Neuronal stem cell (in vitro differentiated cells): ENCODE measurements around the gene SLC25A48.

Experiments
- DNase-seq: peaks from one replicate; pipeline ENCODE4 v3.0.0-alpha.2; 2013; ENCODE audit warnings: low spot score
- H2AFZ ChIP-seq: one replicate; pipeline ENCODE4 v1.6.1; 2013; ENCODE audit warnings: mild to moderate bottlenecking, low read length, inconsistent platforms
- H2AK5ac ChIP-seq: 2 replicates; pipeline ENCODE4 v1.6.1; 2013; ENCODE audit warnings: low read depth, mild to moderate bottlenecking, inconsistent platforms, low read length, moderate library complexity, mixed read lengths
- H2BK120ac ChIP-seq: 2 replicates; pipeline ENCODE4 v1.6.1; 2013; ENCODE audit warnings: low read depth, mild to moderate bottlenecking, inconsistent platforms, low read length, moderate library complexity, mixed read lengths
- H2BK12ac ChIP-seq: one replicate; pipeline ENCODE4 v1.6.1; 2013; ENCODE audit warnings: low read length, inconsistent platforms
- H2BK15ac ChIP-seq: 2 replicates; pipeline ENCODE4 v1.6.1; 2013; ENCODE audit warnings: mild to moderate bottlenecking, low read length, inconsistent platforms, mixed read lengths
- H2BK5ac ChIP-seq: one replicate; pipeline ENCODE4 v1.6.1; 2013; ENCODE audit warnings: inconsistent platforms, mild to moderate bottlenecking, low read length, moderate library complexity
- H3K14ac ChIP-seq: one replicate; pipeline ENCODE4 v1.6.1; 2013; ENCODE audit warnings: low read length, inconsistent platforms
- H3K18ac ChIP-seq: 2 replicates; pipeline ENCODE4 v1.6.1; 2013; ENCODE audit warnings: low read length, inconsistent platforms
- H3K23ac ChIP-seq: 2 replicates; pipeline ENCODE4 v1.6.1; 2013; ENCODE audit warnings: low read depth, mild to moderate bottlenecking, mixed read lengths, low read length, inconsistent platforms; ENCODE audit not compliant: poor library complexity
- H3K27ac ChIP-seq: replicated peaks from 3 replicates; pipeline ENCODE4 v1.5.1; 2013; ENCODE audit warnings: low read length, inconsistent platforms
- H3K27me3 ChIP-seq, 3 experiments: 2 replicates each; pipeline ENCODE4 v1.6.1; 2013; ENCODE audit warnings: low read length in 3 of 3, mild to moderate bottlenecking in 2 of 3, inconsistent platforms in 1 of 3, low read depth in 1 of 3, mixed read lengths in 1 of 3, moderate library complexity in 1 of 3; ENCODE audit not compliant: control insufficient read depth in 3 of 3, insufficient read depth in 3 of 3
- H3K36me3 ChIP-seq, 2 donors: replicated peaks in 1 of 2; 2 replicates each; pipeline ENCODE4 v1.6.1; 2013; ENCODE audit warnings: low read length in 2 of 2; ENCODE audit not compliant: control insufficient read depth in 2 of 2, insufficient read depth in 2 of 2
- H3K4ac ChIP-seq: 2 replicates; pipeline ENCODE4 v1.6.1; 2013; ENCODE audit warnings: inconsistent platforms, mild to moderate bottlenecking, low read length, moderate library complexity
- H3K4me1 ChIP-seq, 2 donors: 1 replicate in 1 of 2; 2 replicates in 1 of 2; pipeline ENCODE4 v1.6.1; 2013; ENCODE audit warnings: low read length in 2 of 2, low read depth in 1 of 2; ENCODE audit not compliant: control insufficient read depth in 2 of 2, insufficient read depth in 1 of 2
- H3K4me2 ChIP-seq: one replicate; pipeline ENCODE4 v1.6.1; 2013; ENCODE audit warnings: mild to moderate bottlenecking, low read length, inconsistent platforms; ENCODE audit not compliant: insufficient read depth, poor library complexity, severe bottlenecking
- H3K4me3 ChIP-seq, 2 donors: 2 replicates each; pipeline ENCODE4 v1.5.1; 2013; ENCODE audit warnings: low read length in 2 of 2, mild to moderate bottlenecking in 2 of 2, inconsistent platforms in 1 of 2, moderate library complexity in 1 of 2
- H3K79me1 ChIP-seq: one replicate; pipeline ENCODE4 v1.6.1; 2013; ENCODE audit warnings: low read depth, mild to moderate bottlenecking, inconsistent platforms, low read length, moderate library complexity
- H3K9ac ChIP-seq: one replicate; pipeline ENCODE4 v1.6.1; 2013; ENCODE audit warnings: mild to moderate bottlenecking, low read depth, low read length, inconsistent platforms; ENCODE audit not compliant: poor library complexity
- H3K9me3 ChIP-seq, 2 donors: replicated peaks in 1 of 2; 2 replicates each; pipeline versions ENCODE3 to v1.6.1; 2013; ENCODE audit warnings: low read length in 2 of 2, mild to moderate bottlenecking in 2 of 2, inconsistent platforms in 1 of 2, low read depth in 1 of 2, mixed read lengths in 1 of 2, moderate library complexity in 1 of 2; ENCODE audit not compliant: control insufficient read depth in 2 of 2, insufficient read depth in 1 of 2
- H4K8ac ChIP-seq: one replicate; pipeline ENCODE4 v1.6.1; 2013; ENCODE audit warnings: low read depth, mild to moderate bottlenecking, inconsistent platforms, low read length, moderate library complexity
- H4K91ac ChIP-seq: one replicate; pipeline ENCODE4 v1.6.1; 2013; ENCODE audit warnings: low read length, low read depth, mild to moderate bottlenecking, inconsistent platforms; ENCODE audit not compliant: poor library complexity
- WGBS, 2 donors: extraction: QIAGEN DNeasy Blood & Tissue Kit; methylation state at CpG; one replicate each; pipeline ENCODE4 v1.1.7; 2013; ENCODE audit warnings: missing lambda C conversion rate in 2 of 2, mixed read lengths in 1 of 2; ENCODE audit not compliant: insufficient read length in 2 of 2, insufficient replicate concordance in 1 of 2; ENCODE audit errors: extremely low coverage in 2 of 2; 5-methylcytosine and 5-hydroxymethylcytosine counted together

Gene SLC25A48

DNA sequence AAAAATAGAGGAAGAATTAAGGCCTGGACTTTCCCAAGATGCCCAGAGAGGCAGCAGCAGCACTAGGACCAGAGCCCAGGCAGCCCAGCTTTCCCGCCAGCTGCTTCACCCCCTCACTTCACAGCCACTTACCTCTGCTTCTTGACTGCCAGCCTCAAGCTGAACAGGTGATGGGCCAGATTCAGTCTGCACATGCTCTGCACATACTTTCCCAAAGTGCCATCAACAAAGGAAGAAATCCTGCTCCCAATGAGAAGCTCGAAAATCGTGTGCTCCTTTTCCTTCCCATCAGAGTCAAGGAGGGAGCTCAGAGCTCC lies 4.1 kb upstream of the SLC25A48 start:
- Histone ChIP-seq H2BK5ac (no peak overlapping the region), H4K8ac (no peak overlapping the region), H3K27me3 (peaks cover 0 to 56% (median 19%) of the 10 kb centered on the region in 3 experiments), H3K4me2 (no peak overlapping the region), H2AK5ac (no peak overlapping the region), H3K79me1 (no peaks in the 10 kb centered on the region), H3K9ac (no peak overlapping the region), H2BK12ac (no peak overlapping the region), H3K18ac (no peak overlapping the region), H4K91ac (no peak overlapping the region), H2BK120ac (no peak overlapping the region), H2BK15ac (no peak overlapping the region), H3K4ac (no peak overlapping the region), H3K4me3 (no peak overlapping the region), H3K36me3 (no peaks in the 10 kb centered on the region), H3K14ac (no peak overlapping the region), H3K4me1 (peaks cover 0 to 2% of the 10 kb centered on the region in 2 donors), H2AFZ (no peak overlapping the region), H3K27ac (no peak overlapping the region), H3K9me3 (no peaks in the 10 kb centered on the region), H3K23ac (no peak overlapping the region)
- DNase-seq, result no peak
- no CpG with 5 or more reads among the region's 3 CpGs for WGBS, 2 donors

DNA sequence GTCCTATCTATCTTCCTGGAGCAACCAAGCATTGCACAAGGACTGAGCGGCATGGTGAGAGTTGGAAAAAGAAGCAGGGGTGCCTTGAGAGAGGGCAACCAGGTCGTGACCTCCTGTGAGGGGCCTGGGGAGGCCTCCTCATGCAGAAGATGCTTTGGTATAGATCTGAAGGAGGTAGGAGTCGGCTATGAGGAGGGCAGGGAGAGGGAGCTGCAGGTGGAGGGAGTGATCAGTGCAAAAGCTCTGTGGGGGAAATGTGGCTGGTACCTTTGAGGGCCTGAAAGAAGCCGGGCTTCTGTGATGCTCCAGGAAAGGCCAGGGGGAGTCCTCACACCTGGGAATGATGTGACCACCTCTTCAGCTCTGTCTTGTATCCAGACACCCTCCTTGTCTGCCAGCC lies 3.6 kb upstream of the SLC25A48 start:
- Histone ChIP-seq H3K18ac (no peak overlapping the region), H3K79me1 (no peaks in the 10 kb centered on the region), H3K9ac (no peak overlapping the region), H3K27ac (no peak overlapping the region), H4K91ac (no peak overlapping the region), H2BK120ac (no peak overlapping the region), H3K27me3 (peaks cover 0 to 62% (median 24%) of the 10 kb centered on the region in 3 experiments), H2BK12ac (no peak overlapping the region), H3K14ac (no peak overlapping the region), H3K4me2 (no peak overlapping the region), H3K4me3 (no peak overlapping the region), H3K23ac (no peak overlapping the region), H4K8ac (no peak overlapping the region), H3K4ac (no peak overlapping the region), H2BK5ac (no peak overlapping the region), H3K4me1 (peaks cover 0 to 2% of the 10 kb centered on the region in 2 donors), H3K9me3 (no peaks in the 10 kb centered on the region), H2AFZ (no peak overlapping the region), H2AK5ac (no peak overlapping the region), H2BK15ac (no peak overlapping the region), H3K36me3 (no peaks in the 10 kb centered on the region)
- WGBS, 2 donors, result no CpG with 5 or more reads among the region's 4 CpGs
- DNase-seq, result no peak

DNA sequence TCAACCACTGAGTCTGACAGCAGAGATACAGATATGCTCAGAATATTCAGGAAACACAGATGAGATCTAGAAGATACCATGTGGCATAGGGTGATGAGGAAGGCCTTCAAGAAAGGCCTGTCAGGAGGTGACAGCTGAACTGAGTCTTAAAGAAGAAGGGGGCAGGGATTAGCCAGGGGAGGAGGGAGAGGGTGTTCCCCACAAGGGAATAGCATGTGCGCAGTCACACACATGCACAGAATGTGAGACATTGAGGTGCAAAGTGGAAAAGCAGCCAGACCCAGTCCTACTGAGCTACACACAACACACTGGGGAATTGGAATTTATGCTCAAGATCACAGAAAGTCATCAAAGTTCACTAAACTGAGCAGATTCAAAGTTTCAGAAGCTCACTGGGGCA lies 3.0 kb upstream of the SLC25A48 start:
- no peak overlapping the region for H2BK120ac ChIP-seq

DNA sequence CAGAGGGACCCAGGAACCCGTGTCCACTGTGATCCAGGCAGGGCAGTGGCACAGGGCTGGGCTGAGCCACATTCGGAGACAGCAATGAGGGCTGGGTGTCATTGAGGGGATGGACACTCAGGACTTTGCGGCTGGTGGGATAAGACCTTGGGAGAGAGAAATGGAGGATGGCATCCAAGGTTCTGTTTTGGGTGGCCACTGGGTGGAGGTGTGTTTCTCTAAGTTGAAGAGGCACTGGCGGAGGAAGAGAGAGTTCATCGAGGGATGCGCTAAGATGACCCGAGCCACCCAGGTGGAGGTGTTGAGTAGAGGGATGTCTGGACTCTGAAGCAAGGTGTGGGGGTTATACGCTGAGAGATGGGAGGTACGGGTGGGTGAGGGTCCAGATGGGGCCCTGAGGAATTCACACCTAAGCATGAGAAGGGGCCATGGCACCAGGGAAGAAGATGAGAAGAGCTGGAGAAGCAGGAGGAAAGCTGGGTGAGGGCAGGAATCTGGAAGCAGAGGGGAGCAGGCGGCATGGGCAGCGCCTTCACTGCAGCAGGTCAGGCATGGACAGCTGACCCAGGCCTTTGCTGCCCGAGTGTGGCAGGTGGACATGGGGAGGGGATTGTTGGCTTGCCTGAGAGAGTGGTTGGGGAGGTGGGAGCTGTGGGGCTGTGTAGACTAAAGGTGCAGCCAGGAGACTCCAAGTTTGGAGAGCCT lies 2.5 kb upstream of the SLC25A48 start:
- H4K91ac ChIP-seq, result no peak overlapping the region
- H3K4me1 ChIP-seq, result peaks cover 0 to 2% of the 10 kb centered on the region in 2 donors
- no peak overlapping the region for H2BK12ac ChIP-seq
- H3K23ac ChIP-seq, result no peak overlapping the region
- no peak overlapping the region for H2BK120ac ChIP-seq
- no peak overlapping the region for H4K8ac ChIP-seq
- no peaks in the 10 kb centered on the region for H3K36me3 ChIP-seq
- H3K18ac ChIP-seq, result no peak overlapping the region
- H2AK5ac ChIP-seq, result no peak overlapping the region
- H3K79me1 ChIP-seq, result no peaks in the 10 kb centered on the region
- no peaks in the 10 kb centered on the region for H3K9me3 ChIP-seq
- peaks cover 0 to 66% (median 26%) of the 10 kb centered on the region in 3 experiments for H3K27me3 ChIP-seq
- no peak overlapping the region for H3K4ac ChIP-seq
- no peak overlapping the region for H3K4me3 ChIP-seq
- H2AFZ ChIP-seq, result no peak overlapping the region
- H3K9ac ChIP-seq, result no peak overlapping the region
- no peak overlapping the region for H3K4me2 ChIP-seq
- DNase-seq, result no peak
- H2BK5ac ChIP-seq, result no peak overlapping the region
- WGBS, 2 donors, result no CpG with 5 or more reads among the region's 12 CpGs
- no peak overlapping the region for H2BK15ac ChIP-seq
- H3K27ac ChIP-seq, result no peak overlapping the region
- no peak overlapping the region for H3K14ac ChIP-seq

More for the DNA sequence above, 3.0 kb upstream of the SLC25A48 start:
- no peak overlapping the region for H3K18ac ChIP-seq
- H4K8ac ChIP-seq, result no peak overlapping the region
- H4K91ac ChIP-seq, result no peak overlapping the region
- H3K4me1 ChIP-seq, result peaks cover 0 to 2% of the 10 kb centered on the region in 2 donors
- H3K9me3 ChIP-seq, result no peaks in the 10 kb centered on the region
- no peak overlapping the region for H3K4me3 ChIP-seq
- no peak overlapping the region for H2BK15ac ChIP-seq
- no peak overlapping the region for H3K23ac ChIP-seq
- H3K36me3 ChIP-seq, result no peaks in the 10 kb centered on the region
- no peaks in the 10 kb centered on the region for H3K79me1 ChIP-seq
- H3K4ac ChIP-seq, result no peak overlapping the region
- WGBS, 2 donors, result no CpG with 5 or more reads among the region's 1 CpG
- no peak overlapping the region for H2BK12ac ChIP-seq
- H3K4me2 ChIP-seq, result no peak overlapping the region
- no peak for DNase-seq
- no peak overlapping the region for H3K14ac ChIP-seq
- H2AFZ ChIP-seq, result no peak overlapping the region
- peaks cover 0 to 67% (median 26%) of the 10 kb centered on the region in 3 experiments for H3K27me3 ChIP-seq
- no peak overlapping the region for H2BK5ac ChIP-seq
- H3K27ac ChIP-seq, result no peak overlapping the region
- H3K9ac ChIP-seq, result no peak overlapping the region
- no peak overlapping the region for H2AK5ac ChIP-seq
